Measurements from ENCODE around the gene PAQR5.

Gene PAQR5

GRCh38 chr15:69413822-69414700, 115.3 kb downstream of the PAQR5 start, which contains the start of gene KIF23:
Gene KIF23, plus strand, starts transcription at chr15:69414349. Its CDS starts 117 bp downstream, at chr15:69414466.
- Histone ChIP-seq H3K36me3 (ENCODE audit: control insufficient read depth, insufficient read depth, low read length) (peaks cover 12% of the 10 kb centered on the region), H3K27me3 (ENCODE audit: control insufficient read depth, insufficient read depth, low read length, poor library complexity, severe bottlenecking) (no peaks in the 10 kb centered on the region), H3K4me3 (ENCODE audit: insufficient read depth, low read depth, low read length) (peak within 1 kb of the TSS; percentile 87), H3K9me3 (ENCODE audit: control insufficient read depth, low read length) (no peaks in the 10 kb centered on the region), H3K4me1 (ENCODE audit: control insufficient read depth, insufficient read depth, low read length) (peaks cover 7% of the 10 kb centered on the region), H3K27ac (ENCODE audit: insufficient read depth, low read depth, low read length, poor library complexity, severe bottlenecking) (peak within 1 kb of the TSS; percentile 54)
- 2% methylated on average over 78 of the region's 78 CpGs for WGBS, 2 experiments

DNA sequence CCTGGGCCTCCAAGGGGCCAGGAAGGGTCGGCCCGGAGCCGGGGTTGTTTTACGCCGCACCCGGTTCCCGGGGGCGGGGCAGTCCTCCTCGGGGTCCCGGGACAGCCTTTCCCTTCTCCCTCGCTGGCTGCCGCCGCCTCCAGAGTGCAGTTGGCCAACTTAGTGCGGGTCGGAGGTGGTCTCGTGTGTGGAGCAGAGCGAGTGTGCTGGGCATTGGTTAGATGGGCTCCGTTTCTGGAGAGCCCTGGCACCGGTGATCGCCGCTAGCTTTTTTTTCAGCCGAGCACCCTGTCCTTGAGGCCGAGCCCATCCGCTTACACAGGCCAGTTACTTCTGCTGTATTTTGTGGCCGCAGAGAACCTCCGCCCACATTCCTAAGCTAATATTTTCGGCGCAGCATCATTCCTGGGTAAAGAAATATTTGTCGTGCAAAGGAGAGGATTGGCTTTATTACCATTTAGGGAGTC, 116.0 kb downstream of the PAQR5 start:
- no peaks in the 10 kb centered on the region for H3K27me3 ChIP-seq (ENCODE audit: control insufficient read depth, insufficient read depth, low read length, poor library complexity, severe bottlenecking)
- H3K36me3 ChIP-seq (ENCODE audit: control insufficient read depth, insufficient read depth, low read length): peaks cover 18% of the 10 kb centered on the region
- WGBS, 2 experiments: 0% methylated on average over 29 of the region's 29 CpGs
- peak overlapping the region; percentile 87 for H3K4me3 ChIP-seq (ENCODE audit: insufficient read depth, low read depth, low read length)
- peaks cover 7% of the 10 kb centered on the region for H3K4me1 ChIP-seq (ENCODE audit: control insufficient read depth, insufficient read depth, low read length)
- H3K27ac ChIP-seq (ENCODE audit: insufficient read depth, low read depth, low read length, poor library complexity, severe bottlenecking): peak overlapping the region; percentile 54
- H3K9me3 ChIP-seq (ENCODE audit: control insufficient read depth, low read length): no peaks in the 10 kb centered on the region

DNA sequence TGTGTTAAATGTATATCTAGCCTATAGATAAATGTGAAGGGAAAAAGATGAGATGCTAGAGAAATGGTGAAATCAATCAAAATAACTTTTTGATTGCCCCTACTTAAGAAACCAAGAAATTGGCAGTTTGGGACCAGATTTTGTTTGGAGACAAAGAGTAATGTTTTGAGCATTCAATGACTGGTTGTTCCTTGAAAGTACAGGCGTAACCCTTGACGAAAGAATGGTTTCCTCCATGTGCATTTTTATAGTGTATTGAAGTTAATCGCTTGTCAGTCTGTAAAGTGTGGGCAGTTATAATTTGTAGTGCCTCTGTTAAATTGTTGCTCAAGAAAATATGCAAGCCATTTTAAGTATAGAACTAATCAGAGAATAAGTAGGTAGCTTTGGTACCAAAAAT, 116.7 kb downstream of the PAQR5 start:
- H3K27ac ChIP-seq (ENCODE audit: insufficient read depth, low read depth, low read length, poor library complexity, severe bottlenecking): no peak overlapping the region
- WGBS, 2 experiments: 35 to 37% methylated on average over 3 of the region's 3 CpGs

DNA sequence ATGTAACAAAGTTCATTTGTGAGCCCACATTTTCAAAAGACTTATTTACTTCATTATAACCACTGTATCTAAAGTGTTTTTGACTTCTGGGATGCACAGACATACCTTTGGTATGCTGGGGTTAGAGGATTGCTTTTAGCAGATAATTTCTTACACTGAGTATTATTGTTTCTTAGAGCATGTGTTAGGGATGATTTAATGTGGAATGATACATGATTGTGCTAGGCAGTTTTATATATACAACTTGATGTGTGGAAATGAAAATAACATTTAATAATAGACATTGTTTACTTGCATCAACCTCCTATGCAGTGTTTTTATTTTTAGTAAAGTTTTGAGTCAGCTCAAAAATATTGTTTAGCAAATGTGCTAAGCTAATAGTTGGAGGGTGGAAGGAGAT, 118.9 kb downstream of the PAQR5 start:
- no peaks in the 10 kb centered on the region for H3K27me3 ChIP-seq (ENCODE audit: control insufficient read depth, insufficient read depth, low read length, poor library complexity, severe bottlenecking)
- H3K36me3 ChIP-seq (ENCODE audit: control insufficient read depth, insufficient read depth, low read length): peaks cover 29% of the 10 kb centered on the region
- no peaks in the 10 kb centered on the region for H3K9me3 ChIP-seq (ENCODE audit: control insufficient read depth, low read length)
- H3K4me3 ChIP-seq (ENCODE audit: insufficient read depth, low read depth, low read length): no peak overlapping the region
- H3K4me1 ChIP-seq (ENCODE audit: control insufficient read depth, insufficient read depth, low read length): peaks cover 7% of the 10 kb centered on the region
- no peak overlapping the region for H3K27ac ChIP-seq (ENCODE audit: insufficient read depth, low read depth, low read length, poor library complexity, severe bottlenecking)

More for the DNA sequence above, 116.7 kb downstream of the PAQR5 start:
- H3K4me1 ChIP-seq (ENCODE audit: control insufficient read depth, insufficient read depth, low read length): peaks cover 7% of the 10 kb centered on the region
- no peaks in the 10 kb centered on the region for H3K9me3 ChIP-seq (ENCODE audit: control insufficient read depth, low read length)
- peak overlapping the region; percentile 87 for H3K4me3 ChIP-seq (ENCODE audit: insufficient read depth, low read depth, low read length)
- no peaks in the 10 kb centered on the region for H3K27me3 ChIP-seq (ENCODE audit: control insufficient read depth, insufficient read depth, low read length, poor library complexity, severe bottlenecking)
- H3K36me3 ChIP-seq (ENCODE audit: control insufficient read depth, insufficient read depth, low read length): peaks cover 24% of the 10 kb centered on the region

DNA sequence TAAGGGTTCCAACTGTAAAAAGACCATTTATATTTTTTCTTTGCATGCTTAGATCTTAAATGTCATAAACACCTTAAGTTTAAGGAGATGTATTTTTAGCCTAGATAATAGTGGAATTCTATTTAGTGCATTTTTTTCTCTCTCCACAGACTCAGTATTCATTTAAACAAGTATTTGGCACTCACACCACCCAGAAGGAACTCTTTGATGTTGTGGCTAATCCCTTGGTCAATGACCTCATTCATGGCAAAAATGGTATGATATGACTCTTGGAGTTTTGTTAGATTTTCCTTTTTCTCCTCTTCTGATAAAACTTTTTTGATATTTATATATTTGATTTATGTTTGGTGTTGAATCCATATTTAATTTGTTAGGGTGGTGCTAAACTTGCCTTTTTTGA, 122.8 kb downstream of the PAQR5 start:
- Histone ChIP-seq H3K4me1 (ENCODE audit: control insufficient read depth, insufficient read depth, low read length) (no peaks in the 10 kb centered on the region), H3K9me3 (ENCODE audit: control insufficient read depth, low read length) (no peaks in the 10 kb centered on the region), H3K4me3 (ENCODE audit: insufficient read depth, low read depth, low read length) (no peak overlapping the region), H3K27me3 (ENCODE audit: control insufficient read depth, insufficient read depth, low read length, poor library complexity, severe bottlenecking) (no peaks in the 10 kb centered on the region), H3K36me3 (ENCODE audit: control insufficient read depth, insufficient read depth, low read length) (peaks cover 51% of the 10 kb centered on the region), H3K27ac (ENCODE audit: insufficient read depth, low read depth, low read length, poor library complexity, severe bottlenecking) (no peak overlapping the region)

- Histone ChIP-seq H3K4me1 (ENCODE audit: control insufficient read depth, insufficient read depth, low read length) (no peaks in the 10 kb centered on the region), H3K9me3 (ENCODE audit: control insufficient read depth, low read length) (no peaks in the 10 kb centered on the region), H3K4me3 (ENCODE audit: insufficient read depth, low read depth, low read length) (no peak overlapping the region), H3K27ac (ENCODE audit: insufficient read depth, low read depth, low read length, poor library complexity, severe bottlenecking) (no peak overlapping the region), H3K27me3 (ENCODE audit: control insufficient read depth, insufficient read depth, low read length, poor library complexity, severe bottlenecking) (no peaks in the 10 kb centered on the region), H3K36me3 (ENCODE audit: control insufficient read depth, insufficient read depth, low read length) (peaks cover 59% of the 10 kb centered on the region)
- WGBS, 2 experiments: 95% methylated on average over 4 of the region's 4 CpGs
Observed at GRCh38 chr15:69422336-69422895, 123.7 kb downstream of the PAQR5 start.

DNA sequence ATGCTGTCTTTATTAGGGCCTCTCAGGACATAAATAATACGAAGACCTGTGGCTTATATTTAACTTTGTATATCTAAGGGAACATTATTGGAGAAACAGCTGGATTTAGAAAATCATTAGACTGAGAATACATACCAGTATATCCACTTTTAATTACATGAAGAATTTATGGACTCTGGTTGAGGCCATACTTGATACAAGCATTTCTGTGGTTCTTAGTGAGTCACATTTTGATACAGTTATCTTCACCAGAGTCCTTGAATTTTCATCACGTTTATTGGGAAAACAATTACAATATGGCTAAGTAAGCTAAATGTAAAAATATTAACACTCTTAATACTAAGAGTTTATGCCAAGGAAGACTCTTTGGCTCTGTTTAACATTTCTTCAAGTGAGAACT, 125.3 kb downstream of the PAQR5 start:
- no peaks in the 10 kb centered on the region for H3K27me3 ChIP-seq (ENCODE audit: control insufficient read depth, insufficient read depth, low read length, poor library complexity, severe bottlenecking)
- H3K27ac ChIP-seq (ENCODE audit: insufficient read depth, low read depth, low read length, poor library complexity, severe bottlenecking): no peak overlapping the region
- no peaks in the 10 kb centered on the region for H3K4me1 ChIP-seq (ENCODE audit: control insufficient read depth, insufficient read depth, low read length)
- 100% methylated on average over 1 to 2 of the region's 2 CpGs for WGBS, 2 experiments
- H3K36me3 ChIP-seq (ENCODE audit: control insufficient read depth, insufficient read depth, low read length): peaks cover 56% of the 10 kb centered on the region
- no peak overlapping the region for H3K4me3 ChIP-seq (ENCODE audit: insufficient read depth, low read depth, low read length)
- no peaks in the 10 kb centered on the region for H3K9me3 ChIP-seq (ENCODE audit: control insufficient read depth, low read length)

- no peak overlapping the region for H3K4me3 ChIP-seq (ENCODE audit: insufficient read depth, low read depth, low read length)
- WGBS, 2 experiments: 92 to 100% methylated on average over 1 of the region's 1 CpG
- H3K9me3 ChIP-seq (ENCODE audit: control insufficient read depth, low read length): no peaks in the 10 kb centered on the region
Observed at GRCh38 chr15:69424748-69425413, 126.2 kb downstream of the PAQR5 start.

GRCh38 chr15:69433831-69434230, 135.1 kb downstream of the PAQR5 start:
- Histone ChIP-seq H3K27ac (ENCODE audit: insufficient read depth, low read depth, low read length, poor library complexity, severe bottlenecking) (no peak overlapping the region), H3K4me3 (ENCODE audit: insufficient read depth, low read depth, low read length) (no peak overlapping the region), H3K27me3 (ENCODE audit: control insufficient read depth, insufficient read depth, low read length, poor library complexity, severe bottlenecking) (no peaks in the 10 kb centered on the region), H3K36me3 (ENCODE audit: control insufficient read depth, insufficient read depth, low read length) (peaks cover 51% of the 10 kb centered on the region), H3K9me3 (ENCODE audit: control insufficient read depth, low read length) (no peaks in the 10 kb centered on the region), H3K4me1 (ENCODE audit: control insufficient read depth, insufficient read depth, low read length) (no peaks in the 10 kb centered on the region)
- 92 to 100% methylated on average over 1 of the region's 1 CpG for WGBS, 2 experiments

More at GRCh38 chr15:69424748-69425413, 126.2 kb downstream of the PAQR5 start:
- Histone ChIP-seq H3K27me3 (ENCODE audit: control insufficient read depth, insufficient read depth, low read length, poor library complexity, severe bottlenecking) (no peaks in the 10 kb centered on the region), H3K4me1 (ENCODE audit: control insufficient read depth, insufficient read depth, low read length) (no peaks in the 10 kb centered on the region), H3K36me3 (ENCODE audit: control insufficient read depth, insufficient read depth, low read length) (peaks cover 55% of the 10 kb centered on the region), H3K27ac (ENCODE audit: insufficient read depth, low read depth, low read length, poor library complexity, severe bottlenecking) (no peak overlapping the region)

- H3K9me3 ChIP-seq (ENCODE audit: control insufficient read depth, low read length): no peaks in the 10 kb centered on the region
- no peaks in the 10 kb centered on the region for H3K27me3 ChIP-seq (ENCODE audit: control insufficient read depth, insufficient read depth, low read length, poor library complexity, severe bottlenecking)
- H3K4me3 ChIP-seq (ENCODE audit: insufficient read depth, low read depth, low read length): no peak overlapping the region
- no peak overlapping the region for H3K27ac ChIP-seq (ENCODE audit: insufficient read depth, low read depth, low read length, poor library complexity, severe bottlenecking)
- 92 to 93% methylated on average over 5 of the region's 5 CpGs for WGBS, 2 experiments
- H3K4me1 ChIP-seq (ENCODE audit: control insufficient read depth, insufficient read depth, low read length): no peaks in the 10 kb centered on the region
- peaks cover 51% of the 10 kb centered on the region for H3K36me3 ChIP-seq (ENCODE audit: control insufficient read depth, insufficient read depth, low read length)
Observed at GRCh38 chr15:69434238-69434637, 135.5 kb downstream of the PAQR5 start.
